OCI-LY7 (cell line): Measurements from ENCODE around the gene SIGLEC7. TPM values are rescaled to one million over a fixed set of nuclear protein-coding genes. Genes with fewer than 3 reads are reported as not detected.

Experiments used
- BruUV-seq: library from RNA; stranded (reverse); fragments of 400-500 nt; replicated peaks from 2 replicates; lab custom pipeline; 2021; lab: Mats Ljungman, UMichigan
- CTCF ChIA-PET: fragments of 300-600 bp; sonication (Branson Sonifier 250); formaldehyde crosslinking; loops from one replicate; lab custom pipeline; 2022; ENCODE audit warnings: antibody characterized with exemption; ENCODE audit not compliant: unreplicated experiment; lab: Charles Lee
- POLR2A ChIA-PET: fragments of 300-600 bp; sonication (Branson Sonifier 250); formaldehyde crosslinking; loops from one replicate; lab custom pipeline; 2022; ENCODE audit warnings: antibody characterized with exemption; lab: Charles Lee
- DNase-seq: peaks from one replicate; pipeline ENCODE4 v3.0.0-alpha.2; 2015; ENCODE audit warnings: low spot score
- H2AFZ ChIP-seq: fragments of 200-600 bp; sonication (generic), shearing (Covaris generic); 2 replicates; pipeline ENCODE4 v1.6.1; 2014; ENCODE audit warnings: mild to moderate bottlenecking, antibody characterized with exemption, low read length, moderate library complexity
- H3K27ac ChIP-seq: fragments of 200-600 bp; sonication (generic); 2 replicates; pipeline ENCODE4 v1.5.1; 2014; ENCODE audit warnings: mixed run types, low read depth, mild to moderate bottlenecking, moderate library complexity, low read length, inconsistent platforms; ENCODE audit not compliant: poor library complexity, severe bottlenecking
- H3K36me3 ChIP-seq: fragments of 200-600 bp; sonication (generic); 2 replicates; pipeline ENCODE4 v1.6.1; 2014; ENCODE audit warnings: mild to moderate bottlenecking, antibody characterized with exemption, low read length, moderate library complexity, mixed read lengths; ENCODE audit not compliant: insufficient read depth
- H3K4me1 ChIP-seq: fragments of 200-600 bp; sonication (generic); 2 replicates; pipeline ENCODE4 v1.5.1; 2014; ENCODE audit warnings: mild to moderate bottlenecking, low read length; ENCODE audit not compliant: insufficient read depth, poor library complexity, severe bottlenecking
- H3K4me2 ChIP-seq: fragments of 200-600 bp; sonication (generic); 2 replicates; pipeline ENCODE4 v1.6.1; 2014; ENCODE audit warnings: mild to moderate bottlenecking, low read length
- H3K4me3 ChIP-seq: fragments of 200-600 bp; sonication (generic); 2 replicates; pipeline ENCODE4 v1.5.1; 2014; ENCODE audit warnings: mild to moderate bottlenecking, low read depth, low read length; ENCODE audit not compliant: poor library complexity, severe bottlenecking
- H3K79me2 ChIP-seq: fragments of 200-600 bp; sonication (generic); 2 replicates; pipeline ENCODE4 v1.6.1; 2016; ENCODE audit warnings: low read depth, mild to moderate bottlenecking, low read length, moderate library complexity, mixed read lengths; ENCODE audit not compliant: insufficient read depth
- H3K9me2 ChIP-seq: fragments of 200-600 bp; sonication (generic); 2 replicates; pipeline ENCODE4 v1.6.1; 2016; ENCODE audit warnings: mild to moderate bottlenecking, low read length, mixed read lengths; ENCODE audit not compliant: insufficient read depth
- H3K9me3 ChIP-seq: fragments of 200-600 bp; sonication (generic); 2 replicates; pipeline ENCODE4 v1.6.1; 2014; ENCODE audit warnings: mild to moderate bottlenecking, mixed run types, low read length, mixed read lengths
- H4K20me1 ChIP-seq: fragments of 200-600 bp; sonication (generic); 2 replicates; pipeline ENCODE4 v1.6.1; 2014; ENCODE audit warnings: mild to moderate bottlenecking, antibody characterized with exemption, low read length, moderate library complexity, mixed read lengths; ENCODE audit not compliant: insufficient read depth
- EZH2phosphoT487 ChIP-seq: fragments of 200-600 bp; sonication (generic); IDR thresholded peaks from 2 replicates; pipeline ENCODE4 v1.6.1; 2018; ENCODE audit warnings: low read depth, borderline replicate concordance, mild to moderate bottlenecking, mixed run types, antibody characterized with exemption, low read length, moderate library complexity, mixed read lengths
- intact Hi-C: fragments of 100-400 bp; cut with micrococcal nuclease; formaldehyde crosslinking; loops from one replicate; pipeline ENCODE4 v1.10.0; 2022; ENCODE audit not compliant: unreplicated experiment
- total RNA-seq, 2 experiments: library from RNA; depleted of rRNA in 1 of 2; stranded (reverse); fragments of >200 nt in 1 of 2; shearing (Covaris generic) in 1 of 2; gene quantifications; 2 replicates each; pipeline ENCODE4 v1.2.3, GENCODE V29; 2014 to 2022
- TF ChIP-seq, protein P1 (sequence below): fragments of 200-600 bp; sonication (generic); conservative IDR thresholded peaks from 2 replicates; pipeline ENCODE4 v1.5.1; 2014; ENCODE audit warnings: mild to moderate bottlenecking, antibody characterized with exemption, low read length, moderate library complexity, mixed read lengths

Gene SIGLEC7
- total RNA-seq, 2 experiments from 2014 or later, result not detected

DNA sequence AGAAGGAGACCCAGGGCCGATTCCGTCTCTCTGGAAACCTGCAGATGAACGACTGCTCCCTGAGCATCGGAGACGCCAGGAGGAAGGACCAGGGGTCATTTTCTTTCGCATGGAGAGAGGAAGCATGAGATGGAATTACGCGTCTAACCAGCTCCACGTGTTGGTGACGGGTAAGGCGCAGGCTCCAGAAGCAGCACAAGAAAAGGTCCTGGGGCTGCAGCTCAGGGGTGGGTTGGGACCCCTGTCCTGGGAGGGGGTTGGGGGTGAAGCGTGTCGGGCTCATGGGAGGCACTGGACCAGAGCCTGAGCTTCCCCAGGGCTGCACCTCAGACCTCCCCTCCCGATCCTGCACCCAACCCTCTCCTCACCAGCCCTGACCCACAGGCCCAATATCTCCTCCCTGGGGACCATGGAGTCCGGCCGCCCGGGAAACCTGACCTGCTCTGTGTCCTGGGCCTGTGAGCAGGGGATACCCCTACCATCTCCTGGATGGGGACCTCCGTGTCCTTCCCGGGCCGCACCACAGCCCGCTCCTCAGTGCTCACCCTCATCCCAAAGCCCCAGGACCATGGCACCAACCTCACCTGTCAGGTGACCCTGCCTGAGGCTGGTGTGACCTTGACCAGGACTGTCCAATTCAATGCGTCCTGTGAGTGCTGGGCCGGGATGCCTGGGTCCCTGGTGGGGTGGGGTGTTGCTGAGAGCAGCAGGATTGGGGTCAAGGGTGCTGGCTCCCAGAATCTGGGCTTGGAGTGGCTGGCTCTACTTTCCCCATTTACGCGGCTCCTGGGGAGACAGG, 43.2 kb downstream of the SIGLEC7 start:
- no peaks in the 10 kb centered on the region for H3K36me3 ChIP-seq
- no peak overlapping the region for H2AFZ ChIP-seq
- no peak overlapping the region for H3K27ac ChIP-seq
- ChIA-PET POLR2A (no interaction called here), CTCF (no interaction called here)
- H3K4me3 ChIP-seq, result no peak overlapping the region
- TF ChIP-seq, protein P1, sequence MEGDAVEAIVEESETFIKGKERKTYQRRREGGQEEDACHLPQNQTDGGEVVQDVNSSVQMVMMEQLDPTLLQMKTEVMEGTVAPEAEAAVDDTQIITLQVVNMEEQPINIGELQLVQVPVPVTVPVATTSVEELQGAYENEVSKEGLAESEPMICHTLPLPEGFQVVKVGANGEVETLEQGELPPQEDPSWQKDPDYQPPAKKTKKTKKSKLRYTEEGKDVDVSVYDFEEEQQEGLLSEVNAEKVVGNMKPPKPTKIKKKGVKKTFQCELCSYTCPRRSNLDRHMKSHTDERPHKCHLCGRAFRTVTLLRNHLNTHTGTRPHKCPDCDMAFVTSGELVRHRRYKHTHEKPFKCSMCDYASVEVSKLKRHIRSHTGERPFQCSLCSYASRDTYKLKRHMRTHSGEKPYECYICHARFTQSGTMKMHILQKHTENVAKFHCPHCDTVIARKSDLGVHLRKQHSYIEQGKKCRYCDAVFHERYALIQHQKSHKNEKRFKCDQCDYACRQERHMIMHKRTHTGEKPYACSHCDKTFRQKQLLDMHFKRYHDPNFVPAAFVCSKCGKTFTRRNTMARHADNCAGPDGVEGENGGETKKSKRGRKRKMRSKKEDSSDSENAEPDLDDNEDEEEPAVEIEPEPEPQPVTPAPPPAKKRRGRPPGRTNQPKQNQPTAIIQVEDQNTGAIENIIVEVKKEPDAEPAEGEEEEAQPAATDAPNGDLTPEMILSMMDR, result no peak
- no peak for TF ChIP-seq EZH2phosphoT487
- no peaks in the 10 kb centered on the region for H4K20me1 ChIP-seq
- H3K4me1 ChIP-seq, result no peaks in the 10 kb centered on the region
- no peaks in the 10 kb centered on the region for H3K9me2 ChIP-seq
- no TSS peak for BruUV-seq
- no peak for DNase-seq
- H3K4me2 ChIP-seq, result no peak overlapping the region
- no peaks in the 10 kb centered on the region for H3K79me2 ChIP-seq
- intact Hi-C loops, result no loop called here
- no peaks in the 10 kb centered on the region for H3K9me3 ChIP-seq

DNA sequence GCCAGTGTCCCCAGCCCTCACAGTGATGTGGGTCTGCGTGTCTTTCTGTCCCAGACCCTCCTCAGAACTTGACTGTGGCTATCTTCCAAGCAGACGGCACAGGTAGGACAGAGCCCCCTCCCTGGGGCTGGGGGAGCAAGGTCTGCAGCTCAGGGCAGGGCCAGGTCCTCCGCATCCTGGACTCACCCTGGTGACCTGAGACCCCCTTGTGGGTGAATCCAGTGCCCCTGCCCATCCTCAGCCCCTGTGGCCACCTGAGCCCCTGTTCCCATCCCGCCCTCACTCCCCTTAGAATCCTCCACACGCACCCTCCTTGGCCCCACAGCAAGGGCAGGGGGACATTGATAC, 43.7 kb downstream of the SIGLEC7 start:
- Histone ChIP-seq H3K36me3 (no peaks in the 10 kb centered on the region), H3K4me3 (no peak overlapping the region), H3K4me2 (no peak overlapping the region), H3K9me3 (no peaks in the 10 kb centered on the region), H3K9me2 (no peaks in the 10 kb centered on the region), H2AFZ (no peak overlapping the region), H3K79me2 (no peaks in the 10 kb centered on the region), H3K27ac (no peak overlapping the region), H4K20me1 (no peaks in the 10 kb centered on the region), H3K4me1 (no peaks in the 10 kb centered on the region)
- TF ChIP-seq, protein P1, result no peak
- TF ChIP-seq EZH2phosphoT487, result no peak
- intact Hi-C loops, result no loop called here
- CTCF ChIA-PET, result no interaction called here
- no peak for DNase-seq
- BruUV-seq, result no TSS peak
- POLR2A ChIA-PET, result no interaction called here

DNA sequence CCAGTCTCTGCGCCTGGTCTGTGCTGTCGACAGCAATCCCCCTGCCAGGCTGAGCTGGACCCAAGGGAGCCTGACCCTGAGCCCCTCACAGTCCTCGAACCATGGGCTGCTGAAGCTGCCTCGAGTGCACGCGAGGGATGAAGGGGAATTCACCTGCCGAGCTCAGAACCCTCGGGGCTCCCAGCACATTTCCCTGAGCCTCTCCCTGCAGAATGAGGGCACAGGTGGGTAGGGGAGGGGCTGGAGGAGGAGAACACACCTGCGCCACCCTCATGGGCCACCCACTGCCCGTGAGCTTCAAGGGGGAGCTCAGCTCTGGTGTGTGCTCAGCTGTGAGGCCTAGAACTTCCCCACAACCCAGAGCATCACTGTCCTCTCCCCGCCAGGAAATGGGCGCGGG, 44.2 kb downstream of the SIGLEC7 start:
- DNase-seq, result no peak
- intact Hi-C loops, result no loop called here
- Histone ChIP-seq H3K9me2 (no peaks in the 10 kb centered on the region), H3K4me3 (no peak overlapping the region), H3K36me3 (no peaks in the 10 kb centered on the region), H3K79me2 (no peaks in the 10 kb centered on the region), H4K20me1 (no peaks in the 10 kb centered on the region), H3K4me1 (no peaks in the 10 kb centered on the region), H3K9me3 (no peaks in the 10 kb centered on the region), H3K27ac (no peak overlapping the region), H3K4me2 (no peak overlapping the region), H2AFZ (no peak overlapping the region)
- TF ChIP-seq, protein P1, result no peak
- TF ChIP-seq EZH2phosphoT487, result no peak
- ChIA-PET CTCF (no interaction called here), POLR2A (no interaction called here)
- no TSS peak for BruUV-seq
